Prostate gland (tissue), 2 donors: Measurements from ENCODE around the gene OR8S1.
"Not testable (repeated sequence)": the region's sequence is repeated elsewhere in the genome, so short reads cannot be mapped to it uniquely, and the experiment has no call there.

Source experiments
- CTCF ChIP-seq, 4 experiments: fragments of 200-600 bp in 2 of 4; fragments of 450-650 bp in 2 of 4; sonication (generic) in 2 of 4; IDR thresholded peaks; 1 replicate in 3 of 4; 2 replicates in 1 of 4; pipeline ENCODE4 v1.5.1; 2016 to 2019; ENCODE audit warnings: antibody characterized with exemption in 4 of 4, mild to moderate bottlenecking in 2 of 4, moderate library complexity in 2 of 4
- POLR2AphosphoS5 ChIP-seq: sonication (generic); formaldehyde crosslinking; IDR thresholded peaks from one replicate; pipeline ENCODE4 v1.6.1; 2017; ENCODE audit warnings: antibody characterized with exemption

GRCh38 chr12:48506836-48507235 lies 18.6 kb upstream of the OR8S1 start:
- not testable (repeated sequence) for TF ChIP-seq CTCF (IDR thresholded peaks at IDR 0.05); POLR2AphosphoS5
